Measurements from ENCODE around the gene MRAS.

The MRAS gene

GRCh38 chr3:138347960-138348753, at the start of gene MRAS:
Gene MRAS, plus strand, starts transcription at chr3:138348579. Its CDS starts 24,305 bp downstream, at chr3:138372884.
- DNase-seq (ENCODE audit: low spot score), result peak; percentile 83

- DNase-seq (ENCODE audit: low spot score), result no peak
Measured at GRCh38 chr3:138300647-138301046, 47.7 kb upstream of the MRAS start.

- DNase-seq (ENCODE audit: low spot score), result no peak
Measured at GRCh38 chr3:138303474-138303873, 44.9 kb upstream of the MRAS start.

- no peak for DNase-seq (ENCODE audit: low spot score)
Measured at GRCh38 chr3:138307899-138308298, 40.5 kb upstream of the MRAS start.

GRCh38 chr3:138308783-138309182, 39.6 kb upstream of the MRAS start:
- DNase-seq (ENCODE audit: low spot score), result no peak

- no peak for DNase-seq (ENCODE audit: low spot score)
Measured at GRCh38 chr3:138310494-138310893, 37.9 kb upstream of the MRAS start.

GRCh38 chr3:138314751-138315150, 33.6 kb upstream of the MRAS start:
- peak; percentile 23 for DNase-seq (ENCODE audit: low spot score)

GRCh38 chr3:138317687-138318086, 30.7 kb upstream of the MRAS start:
- DNase-seq (ENCODE audit: low spot score), result no peak

- DNase-seq (ENCODE audit: low spot score), result no peak
Measured at GRCh38 chr3:138323971-138324370, 24.4 kb upstream of the MRAS start.

- DNase-seq (ENCODE audit: low spot score), result no peak
Measured at GRCh38 chr3:138325990-138326389, 22.4 kb upstream of the MRAS start.

GRCh38 chr3:138326866-138327595, 21.3 kb upstream of the MRAS start:
- DNase-seq (ENCODE audit: low spot score), result no peak

GRCh38 chr3:138327831-138328230, 20.5 kb upstream of the MRAS start:
- DNase-seq (ENCODE audit: low spot score), result no peak

GRCh38 chr3:138328341-138328740, 20.0 kb upstream of the MRAS start:
- DNase-seq (ENCODE audit: low spot score), result no peak

- peak; percentile 88 for DNase-seq (ENCODE audit: low spot score)
Measured at GRCh38 chr3:138329127-138329983, 19.0 kb upstream of the MRAS start, which contains the start of gene NME9. Gene NME9, minus strand, starts transcription at chr3:138329851. Its CDS starts 516 bp downstream, at chr3:138329335.

GRCh38 chr3:138329984-138330293, 18.4 kb upstream of the MRAS start:
- DNase-seq (ENCODE audit: low spot score), result no peak

- DNase-seq (ENCODE audit: low spot score), result no peak
Measured at GRCh38 chr3:138331143-138331894, 17.1 kb upstream of the MRAS start.

GRCh38 chr3:138332472-138333073, 15.8 kb upstream of the MRAS start:
- DNase-seq (ENCODE audit: low spot score), result peak; percentile 53

- no peak for DNase-seq (ENCODE audit: low spot score)
Measured at GRCh38 chr3:138334608-138335007, 13.8 kb upstream of the MRAS start.

- no peak for DNase-seq (ENCODE audit: low spot score)
Measured at GRCh38 chr3:138336454-138336999, 11.9 kb upstream of the MRAS start.

GRCh38 chr3:138338244-138338643, 10.1 kb upstream of the MRAS start:
- DNase-seq (ENCODE audit: low spot score), result no peak

- DNase-seq (ENCODE audit: low spot score), result no peak
Measured at GRCh38 chr3:138338811-138339210, 9.6 kb upstream of the MRAS start.
